ENCODE results near the gene ZNF501.

Gene ZNF501

DNA sequence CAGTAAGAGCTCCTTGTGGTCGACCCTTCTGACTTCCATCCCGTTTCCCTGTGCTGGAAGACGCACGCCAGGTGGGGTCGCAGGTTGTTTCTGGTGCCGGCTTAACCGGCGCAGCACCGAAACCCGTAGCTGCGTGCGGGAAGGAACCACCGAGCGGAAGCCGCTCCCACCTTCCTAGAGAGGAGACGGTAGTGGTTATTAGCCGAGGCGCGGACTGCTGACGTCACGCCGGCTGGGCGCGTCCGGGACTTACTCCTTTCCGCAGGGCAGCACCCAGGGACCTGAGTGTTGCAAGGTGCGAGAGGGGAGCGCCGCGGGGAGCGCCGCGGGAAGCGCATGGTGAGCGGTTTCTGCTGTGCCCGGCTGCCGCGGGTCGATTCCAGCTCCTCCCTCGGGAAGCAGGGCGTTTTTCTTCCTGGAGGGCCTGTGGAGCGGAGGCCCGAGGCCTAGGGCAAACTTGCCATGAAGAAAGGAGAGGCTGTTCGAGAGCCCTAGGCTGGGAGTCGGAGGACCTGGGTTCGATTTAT, at the start of gene ZNF501:
ZNF501 (plus strand) TSS at position 252 of the 527 bp plus-strand sequence. CDS start 4,787 bp downstream, outside the sequence.
- DNase-seq (ENCODE audit: low spot score) = peak; percentile 84

DNA sequence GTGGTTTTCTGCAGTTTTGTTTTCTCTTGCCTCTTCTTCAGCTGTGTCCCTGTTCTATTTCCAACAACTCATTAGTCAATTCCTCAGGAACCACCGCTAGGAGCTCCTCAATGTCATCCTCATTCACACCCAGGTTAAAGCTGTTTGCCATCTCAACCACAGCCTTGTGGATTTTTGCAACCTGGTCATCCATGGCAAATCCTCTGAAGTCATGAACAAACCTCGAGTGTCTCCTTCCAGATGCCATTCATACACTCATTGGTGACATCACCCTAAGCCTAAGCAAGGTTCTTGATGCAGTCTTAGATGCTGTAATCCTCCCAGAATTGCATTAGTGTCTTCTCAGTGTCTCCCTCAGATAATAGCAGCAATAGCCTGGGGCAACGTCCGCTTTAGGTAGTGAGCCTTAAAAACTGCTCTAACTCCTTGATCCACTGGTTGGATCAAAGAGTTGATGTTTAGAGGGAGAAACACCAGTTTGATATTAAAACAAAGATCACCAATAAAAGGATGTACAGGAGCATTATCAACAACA, 48.4 kb upstream of the ZNF501 start:
- DNase-seq (ENCODE audit: low spot score) = no peak

DNA sequence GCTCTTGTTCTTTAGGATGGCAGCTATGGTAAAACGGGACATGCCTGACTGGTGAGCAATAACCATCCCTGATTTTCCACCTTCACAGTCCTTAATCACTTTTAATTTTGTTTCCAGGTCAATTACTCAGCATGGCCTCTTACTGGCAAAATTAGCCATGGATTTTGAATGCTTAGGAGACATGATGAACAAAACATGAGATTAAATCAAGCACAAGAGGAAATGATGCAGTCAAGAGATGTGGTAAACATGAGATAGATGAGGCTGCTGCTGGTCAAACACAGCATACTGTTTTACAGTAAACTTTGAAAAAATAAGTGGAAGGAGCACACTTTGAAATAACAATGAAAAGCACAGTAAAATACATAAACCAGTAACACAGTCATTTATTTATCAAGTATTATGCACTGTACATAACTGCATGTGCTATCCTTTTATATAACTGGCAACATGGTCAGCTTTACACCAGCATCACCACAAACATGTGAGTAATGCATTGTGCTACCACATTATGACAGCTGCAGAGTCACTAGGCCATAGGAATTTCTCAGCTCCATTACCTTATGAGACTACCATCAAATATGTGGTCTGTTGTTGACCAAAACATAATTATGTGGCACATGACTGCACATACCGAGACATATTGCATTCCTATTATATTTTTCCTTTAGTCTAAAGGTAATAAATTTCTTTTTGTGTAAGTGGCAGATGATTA, 47.1 kb upstream of the ZNF501 start:
- no peak for DNase-seq (ENCODE audit: low spot score)

DNA sequence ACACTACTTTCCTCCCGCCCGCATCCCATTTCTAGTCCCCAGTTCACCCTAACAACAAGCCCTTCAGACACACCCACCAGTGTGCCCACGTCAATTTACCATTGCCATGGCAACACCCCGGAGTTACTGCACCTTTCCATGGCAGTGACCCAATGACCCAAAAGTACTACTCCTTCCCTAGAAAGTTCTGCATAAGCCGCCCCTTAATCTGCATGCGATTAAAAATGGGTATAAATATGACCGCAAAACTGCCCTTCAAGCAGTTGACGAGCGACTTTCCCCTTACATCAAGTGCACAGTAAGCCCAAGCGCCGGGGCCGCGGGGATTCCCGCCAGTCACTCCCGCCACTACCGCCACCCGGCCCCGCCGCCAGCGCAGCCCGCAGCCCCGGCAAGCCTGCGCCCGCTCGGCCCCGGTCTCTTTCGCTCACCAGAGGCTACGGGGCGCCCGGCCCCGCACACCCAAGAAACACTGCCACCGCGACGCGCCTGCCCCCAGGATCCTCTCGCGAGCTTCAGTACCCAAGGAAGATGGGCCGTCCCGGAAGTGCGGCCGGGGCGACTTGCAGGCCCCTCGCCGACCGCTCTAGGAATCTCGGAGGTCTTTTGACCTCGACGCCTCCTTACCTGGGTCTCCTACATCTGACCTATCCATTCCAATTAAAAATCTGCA, 44.2 kb upstream of the ZNF501 start:
- peak; percentile 37 for DNase-seq (ENCODE audit: low spot score)

DNA sequence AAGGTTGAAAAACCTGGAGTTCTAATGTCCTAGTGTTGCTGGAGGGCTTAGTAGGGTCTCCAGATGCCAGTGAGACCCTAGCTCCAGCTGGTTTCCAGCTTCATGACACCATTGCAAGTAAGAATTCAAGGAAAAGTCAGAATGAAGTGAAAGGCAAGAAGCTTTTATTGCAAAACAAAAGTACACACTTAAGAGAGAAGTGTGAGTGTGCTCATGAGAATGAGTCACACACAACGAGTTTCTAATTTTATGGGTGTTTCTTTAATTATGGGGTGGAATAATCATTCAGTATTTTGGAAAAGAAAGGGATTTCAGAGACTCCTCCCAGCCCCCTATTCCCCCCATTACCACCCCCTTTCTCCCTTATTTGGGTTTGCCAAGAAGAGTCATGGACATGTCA, 41.5 kb upstream of the ZNF501 start:
- no peak for DNase-seq (ENCODE audit: low spot score)

DNA sequence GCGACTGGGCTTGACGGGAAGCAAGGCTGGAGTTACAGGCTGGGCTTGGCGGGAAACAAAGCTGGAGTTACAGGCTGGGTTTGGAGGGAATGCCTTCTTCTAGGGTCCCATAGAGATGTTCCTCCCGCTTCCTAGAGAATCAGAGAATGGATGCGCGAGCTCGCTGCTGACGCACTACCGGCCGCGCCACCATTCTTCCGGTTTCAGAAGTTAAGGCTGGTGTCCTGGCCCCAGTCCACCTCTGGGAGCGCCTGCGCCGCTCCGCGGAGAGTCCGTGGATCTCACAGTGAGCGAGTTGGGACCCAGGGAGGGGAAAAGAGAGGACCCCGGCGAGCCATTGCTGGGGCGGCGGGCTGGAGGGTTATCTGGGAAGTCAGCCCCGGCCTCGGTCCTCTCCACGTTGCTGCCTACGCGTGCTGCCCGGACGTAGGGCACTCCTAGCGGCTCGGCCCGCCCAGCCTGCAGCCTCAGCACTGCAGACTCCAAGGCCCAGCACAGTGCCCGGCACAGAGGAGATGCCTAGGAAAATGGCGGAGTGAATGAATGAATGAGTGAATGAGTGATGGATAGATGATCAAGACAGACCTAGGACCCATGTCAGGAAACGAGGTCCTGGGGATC, 16.9 kb upstream of the ZNF501 start, which contains the start of gene ZNF502:
ZNF502 (plus strand) TSS at position 206 of the 621 bp plus-strand sequence. CDS start 7,602 bp downstream, outside the sequence.
- peak; percentile 42 for DNase-seq (ENCODE audit: low spot score)

DNA sequence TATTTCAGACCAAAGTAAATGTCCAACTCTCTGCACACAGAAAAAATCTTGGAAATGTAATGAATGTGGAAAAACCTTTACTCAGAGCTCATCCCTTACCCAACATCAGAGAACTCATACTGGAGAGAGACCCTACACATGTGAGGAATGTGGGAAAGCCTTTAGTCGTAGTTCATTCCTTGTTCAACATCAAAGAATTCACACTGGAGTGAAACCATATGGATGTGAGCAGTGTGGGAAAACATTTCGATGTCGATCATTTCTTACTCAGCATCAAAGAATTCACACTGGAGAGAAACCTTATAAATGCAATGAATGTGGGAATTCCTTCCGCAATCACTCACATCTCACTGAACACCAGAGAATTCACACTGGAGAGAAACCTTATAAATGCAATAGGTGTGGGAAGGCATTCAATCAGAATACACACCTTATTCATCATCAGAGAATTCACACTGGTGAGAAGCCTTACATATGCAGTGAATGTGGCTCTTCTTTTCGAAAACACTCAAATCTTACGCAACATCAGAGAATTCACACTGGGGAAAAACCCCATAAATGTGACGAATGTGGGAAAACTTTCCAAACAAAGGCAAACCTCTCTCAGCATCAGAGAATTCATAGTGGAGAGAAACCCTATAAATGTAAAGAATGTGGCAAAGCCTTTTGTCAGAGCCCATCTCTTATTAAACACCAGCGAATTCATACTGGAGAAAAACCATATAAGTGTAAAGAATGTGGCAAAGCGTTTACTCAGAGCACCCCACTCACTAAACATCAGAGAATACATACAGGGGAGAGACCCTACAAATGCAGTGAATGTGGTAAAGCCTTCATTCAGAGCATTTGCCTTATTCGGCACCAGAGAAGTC, 8.0 kb upstream of the ZNF501 start:
- DNase-seq (ENCODE audit: low spot score) = no peak

DNA sequence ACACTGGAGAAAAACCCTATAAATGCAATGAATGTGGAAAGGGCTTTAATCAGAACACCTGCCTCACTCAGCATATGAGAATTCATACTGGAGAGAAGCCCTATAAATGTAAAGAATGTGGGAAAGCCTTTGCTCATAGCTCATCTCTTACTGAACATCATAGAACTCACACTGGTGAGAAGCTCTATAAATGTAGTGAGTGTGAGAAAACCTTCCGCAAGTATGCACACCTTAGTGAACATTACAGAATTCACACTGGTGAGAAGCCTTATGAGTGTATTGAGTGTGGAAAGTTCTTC, 7.4 kb upstream of the ZNF501 start:
- DNase-seq (ENCODE audit: low spot score) = no peak

DNA sequence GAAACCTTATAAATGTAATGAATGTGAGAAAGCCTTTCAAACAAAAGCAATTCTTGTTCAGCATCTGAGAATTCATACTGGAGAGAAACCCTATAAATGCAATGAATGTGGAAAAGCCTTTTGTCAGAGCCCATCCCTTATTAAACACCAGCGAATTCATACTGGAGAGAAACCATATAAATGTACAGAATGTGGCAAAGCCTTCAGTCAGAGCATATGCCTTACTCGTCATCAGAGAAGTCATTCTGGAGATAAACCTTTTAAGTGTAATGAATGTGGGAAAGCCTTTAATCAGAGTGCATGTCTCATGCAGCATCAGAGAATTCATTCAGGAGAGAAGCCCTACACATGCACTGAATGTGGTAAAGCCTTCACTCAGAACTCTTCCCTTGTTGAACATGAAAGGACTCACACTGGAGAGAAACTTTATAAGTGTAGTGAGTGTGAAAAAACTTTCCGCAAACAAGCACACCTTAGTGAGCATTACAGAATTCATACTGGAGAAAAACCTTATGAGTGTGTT, 5.3 kb downstream of the ZNF501 start:
- DNase-seq (ENCODE audit: low spot score) = no peak

DNA sequence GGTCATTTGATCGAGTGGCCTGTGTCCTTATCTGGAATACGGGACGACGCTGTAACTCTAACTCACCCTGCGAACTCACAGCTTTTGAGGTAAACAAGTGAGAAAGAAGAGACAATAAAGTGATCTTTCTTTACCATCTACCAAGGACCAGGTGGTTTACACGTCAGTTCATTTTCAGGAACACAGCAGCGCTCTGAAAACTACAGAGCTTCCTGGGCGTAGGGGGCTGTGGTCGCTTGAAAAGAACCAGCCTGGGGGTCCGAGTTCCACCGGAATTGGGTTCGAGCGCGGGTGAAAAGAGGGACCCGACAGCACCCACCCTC, 31.6 kb downstream of the ZNF501 start:
- DNase-seq (ENCODE audit: low spot score) = no peak

DNA sequence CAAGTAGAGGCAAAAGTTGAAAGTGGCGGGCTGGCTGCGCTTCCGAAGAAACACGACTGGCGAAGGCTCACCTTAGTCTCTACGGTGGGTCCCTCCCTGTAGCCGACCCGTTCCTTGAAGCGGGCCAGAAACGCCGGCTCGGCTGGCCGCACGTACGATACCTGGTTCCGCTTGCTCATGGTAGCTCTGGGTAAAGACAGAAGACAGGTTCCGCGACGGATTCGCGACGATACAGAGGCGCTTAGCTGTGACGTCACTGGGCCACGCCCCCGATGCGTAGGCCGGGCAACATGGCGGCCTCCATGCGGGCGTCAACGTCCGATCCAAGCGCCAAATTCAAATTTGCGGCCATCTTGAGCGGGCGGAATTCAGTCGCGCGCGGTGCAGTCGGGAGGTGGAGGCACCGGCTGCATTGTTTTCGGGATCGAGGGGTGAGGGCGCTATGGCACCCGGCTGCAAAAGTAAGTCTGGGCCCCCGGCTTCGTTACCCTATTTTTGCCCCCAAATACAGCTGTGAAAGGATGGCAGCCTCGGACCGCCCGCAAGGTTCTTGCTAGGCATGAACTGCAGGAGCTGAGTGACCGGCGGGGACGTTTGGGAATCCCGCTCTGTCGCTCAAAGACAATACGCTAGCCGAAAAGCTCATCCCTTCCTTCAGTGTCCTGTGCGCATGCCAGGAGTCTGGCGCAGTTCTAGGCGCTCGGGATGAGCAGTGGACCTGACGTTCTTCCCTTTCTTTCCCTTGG, 32.2 kb downstream of the ZNF501 start, which contains the start of the genes KIAA1143 and KIF15:
KIAA1143 (minus strand) TSS at position 196 of the 746 bp plus-strand sequence; CDS start at position 179, 17 bp downstream.
KIF15 (plus strand) TSS at position 371 of the 746 bp plus-strand sequence; CDS start at position 443, 72 bp downstream.
- DNase-seq (ENCODE audit: low spot score) = peak; percentile 95

DNA sequence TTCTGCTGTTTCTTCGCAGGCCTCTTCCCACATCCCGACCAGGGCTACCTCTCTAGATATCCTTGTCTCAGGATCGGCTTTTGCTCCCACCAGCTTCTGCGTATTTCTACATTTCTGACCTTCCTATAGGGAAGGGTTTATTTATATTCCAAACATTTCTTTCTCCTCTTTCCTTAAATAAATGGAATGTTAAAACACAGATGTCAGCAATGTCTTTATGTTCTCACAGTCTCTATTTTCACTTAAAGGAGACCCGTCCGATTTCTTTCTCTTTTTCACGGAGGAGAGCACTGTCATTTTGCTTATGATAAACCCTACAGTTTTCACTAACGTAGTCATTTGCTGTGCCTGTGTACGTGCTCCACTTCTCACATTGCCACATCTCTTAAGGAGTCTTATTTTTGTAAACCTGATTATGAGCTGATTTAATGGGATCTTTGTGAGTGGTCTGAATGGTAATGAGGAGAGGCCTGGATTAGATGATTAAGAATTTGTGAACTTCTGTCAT, 32.8 kb downstream of the ZNF501 start:
- DNase-seq (ENCODE audit: low spot score) = no peak

DNA sequence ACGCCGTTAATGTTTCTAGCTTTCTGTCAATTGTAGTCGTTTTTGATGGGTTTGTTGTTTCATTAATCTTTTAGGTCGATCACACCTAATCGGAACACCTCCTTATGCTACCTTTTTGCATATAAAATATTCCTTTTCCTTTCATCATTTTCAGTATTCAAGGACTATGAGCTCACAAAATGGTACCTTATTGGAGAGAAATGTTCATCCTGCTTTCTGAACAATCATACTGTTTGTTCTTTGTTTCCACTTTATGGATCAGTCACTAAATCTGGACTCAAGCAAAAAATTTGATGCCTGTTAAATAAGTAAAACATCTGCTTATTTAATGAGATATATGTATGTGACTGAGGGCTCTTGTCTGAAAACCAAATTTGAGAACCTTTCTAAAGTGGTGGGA, 33.3 kb downstream of the ZNF501 start:
- no peak for DNase-seq (ENCODE audit: low spot score)

DNA sequence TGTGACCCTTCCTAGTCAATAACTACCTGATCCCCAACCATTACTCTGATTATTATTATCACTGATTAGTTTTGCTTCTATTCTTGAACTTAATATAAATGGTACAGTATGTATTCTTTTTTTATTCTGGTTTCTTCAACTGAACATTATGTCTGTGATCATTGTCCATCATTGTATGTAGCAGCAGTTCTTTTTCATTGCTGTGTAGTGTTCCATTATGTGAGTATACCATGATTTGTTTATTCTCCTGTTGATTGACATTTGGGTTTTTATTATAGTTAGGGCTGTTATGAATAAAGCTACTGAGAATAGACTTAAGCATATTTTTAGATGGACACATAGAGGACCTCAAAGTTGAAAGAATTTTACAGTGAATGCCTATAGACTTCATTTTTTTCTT, 34.8 kb downstream of the ZNF501 start:
- no peak for DNase-seq (ENCODE audit: low spot score)

DNA sequence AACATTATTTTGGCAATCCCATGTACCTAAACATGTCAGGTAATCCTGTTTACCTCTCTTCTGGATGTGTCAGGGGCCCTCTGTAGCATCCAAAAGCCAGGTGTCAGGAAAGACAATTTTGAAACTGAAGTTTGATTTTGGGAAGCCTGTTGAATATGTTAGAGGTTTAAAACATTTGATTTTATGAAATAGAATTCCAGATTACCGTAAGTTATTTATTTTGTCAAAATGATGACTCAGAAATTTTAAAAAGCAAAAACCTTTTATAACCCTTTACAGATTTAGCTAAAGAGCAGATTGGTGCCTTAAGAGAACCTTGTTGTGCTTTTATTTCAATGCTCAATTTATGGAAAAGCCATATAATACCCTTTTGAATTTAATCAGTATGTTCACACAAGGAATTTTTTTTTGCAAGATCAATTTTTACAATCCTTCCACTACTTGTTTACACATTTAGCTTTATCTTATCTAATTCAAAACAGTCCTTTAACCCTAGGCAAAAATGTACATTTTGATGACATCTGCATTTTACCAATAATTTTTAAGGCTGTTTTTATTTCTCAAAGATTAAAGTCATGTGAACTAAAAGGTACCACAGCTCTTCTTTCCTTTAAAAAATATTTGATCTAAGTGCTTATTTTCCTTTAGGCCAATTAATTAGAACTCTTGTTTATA, 42.1 kb downstream of the ZNF501 start:
- DNase-seq (ENCODE audit: low spot score) = no peak

DNA sequence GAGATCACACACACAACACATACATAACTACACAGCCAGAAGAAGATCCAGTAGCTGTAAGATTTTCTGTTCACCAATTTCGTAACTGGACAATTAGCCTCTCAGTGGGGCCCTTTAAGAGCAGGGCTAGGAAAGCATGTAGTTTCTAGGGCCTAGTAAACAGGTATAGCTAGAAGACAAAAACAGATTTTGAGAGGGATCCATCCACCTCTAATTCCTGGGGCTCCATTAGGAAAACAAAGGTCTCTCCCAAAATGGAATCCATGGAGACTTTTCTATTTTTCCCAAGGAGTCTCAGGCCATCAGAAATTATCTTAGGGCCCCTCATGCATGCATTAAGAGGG, 42.6 kb downstream of the ZNF501 start:
- DNase-seq (ENCODE audit: low spot score) = no peak

DNA sequence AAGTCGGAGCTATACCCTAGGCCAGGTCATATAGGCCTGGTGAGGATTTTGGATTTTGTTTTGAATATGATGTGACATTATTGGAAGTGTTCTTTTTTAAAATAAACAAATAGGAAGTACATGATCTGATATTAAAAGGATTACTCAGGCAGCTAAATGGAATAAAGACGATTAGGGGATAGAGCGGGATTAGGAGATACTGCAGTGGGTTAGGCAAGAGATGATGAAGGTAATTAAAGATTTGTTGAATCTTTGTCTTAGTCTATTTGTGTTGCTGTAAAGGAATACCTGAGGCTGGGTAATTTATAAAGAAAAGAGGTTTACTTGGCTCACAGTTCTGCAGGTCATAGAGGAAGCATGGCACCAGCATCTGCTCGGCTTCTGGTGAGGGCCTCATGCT, 53.5 kb downstream of the ZNF501 start:
- no peak for DNase-seq (ENCODE audit: low spot score)
